ENCODE data around the gene CEBPA. TPM values are rescaled to one million over a fixed set of nuclear protein-coding genes. Genes with fewer than 3 reads are reported as not detected.
A peak's percentile ranks its signal among the peaks of the same experiment; 100 is the strongest.

CEBPA gene
- total RNA-seq, 2 donors from 2014 or later = 0.82 to 1.0 TPM

DNA sequence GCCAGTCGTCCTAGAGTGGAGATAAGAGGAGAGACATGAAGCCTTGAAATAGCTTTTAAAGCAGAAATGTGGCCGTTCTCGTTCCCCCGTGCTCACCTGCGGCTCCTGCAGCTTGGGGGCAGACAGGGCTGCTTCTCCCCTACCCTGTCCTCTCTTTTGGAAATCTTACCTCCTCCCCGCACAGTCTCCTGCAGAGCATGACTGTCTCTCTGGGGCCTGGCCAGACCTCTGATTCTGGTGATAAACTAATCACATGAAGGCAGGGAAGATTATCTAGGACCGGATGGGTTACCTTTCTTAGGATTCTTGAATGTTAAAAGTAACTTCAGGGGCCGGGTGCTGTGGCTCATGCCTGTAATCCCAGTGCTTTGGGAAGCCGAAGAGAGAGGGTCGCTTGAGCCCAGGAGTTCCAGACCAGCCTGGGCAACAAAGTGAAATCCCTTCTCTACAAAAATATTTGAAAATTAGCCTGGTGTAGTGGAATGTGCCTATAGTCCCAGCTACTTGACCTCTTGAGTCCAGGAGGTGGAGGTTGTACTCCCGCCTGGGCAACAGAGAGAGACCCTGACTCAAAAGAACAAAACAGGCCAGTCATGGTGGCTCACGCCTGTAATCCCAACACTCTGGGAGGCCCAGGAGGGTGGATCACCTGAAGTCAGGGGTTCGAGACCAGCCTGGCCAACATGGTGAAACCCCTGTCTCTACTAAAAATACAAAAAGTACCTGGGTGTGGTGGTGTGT is 8.1 kb downstream of the CEBPA start:
- Mint-ChIP-seq H3K9me3 (peaks cover 0 to 2% of the 10 kb centered on the region in 2 donors), H3K4me3 (no peak overlapping the region), H3K27ac (no peak overlapping the region), H3K36me3 (ENCODE audit: insufficient read depth in 2 of 2) (peaks cover 0 to 2% of the 10 kb centered on the region in 2 donors), H3K4me1 (ENCODE audit: low read depth) (peaks cover 5% of the 10 kb centered on the region), H3K27me3 (ENCODE audit: low read depth) (peaks cover 31% of the 10 kb centered on the region)
- no peak for DNase-seq
- ATAC-seq (replicated peaks in 1 of 2) = no peak

DNA sequence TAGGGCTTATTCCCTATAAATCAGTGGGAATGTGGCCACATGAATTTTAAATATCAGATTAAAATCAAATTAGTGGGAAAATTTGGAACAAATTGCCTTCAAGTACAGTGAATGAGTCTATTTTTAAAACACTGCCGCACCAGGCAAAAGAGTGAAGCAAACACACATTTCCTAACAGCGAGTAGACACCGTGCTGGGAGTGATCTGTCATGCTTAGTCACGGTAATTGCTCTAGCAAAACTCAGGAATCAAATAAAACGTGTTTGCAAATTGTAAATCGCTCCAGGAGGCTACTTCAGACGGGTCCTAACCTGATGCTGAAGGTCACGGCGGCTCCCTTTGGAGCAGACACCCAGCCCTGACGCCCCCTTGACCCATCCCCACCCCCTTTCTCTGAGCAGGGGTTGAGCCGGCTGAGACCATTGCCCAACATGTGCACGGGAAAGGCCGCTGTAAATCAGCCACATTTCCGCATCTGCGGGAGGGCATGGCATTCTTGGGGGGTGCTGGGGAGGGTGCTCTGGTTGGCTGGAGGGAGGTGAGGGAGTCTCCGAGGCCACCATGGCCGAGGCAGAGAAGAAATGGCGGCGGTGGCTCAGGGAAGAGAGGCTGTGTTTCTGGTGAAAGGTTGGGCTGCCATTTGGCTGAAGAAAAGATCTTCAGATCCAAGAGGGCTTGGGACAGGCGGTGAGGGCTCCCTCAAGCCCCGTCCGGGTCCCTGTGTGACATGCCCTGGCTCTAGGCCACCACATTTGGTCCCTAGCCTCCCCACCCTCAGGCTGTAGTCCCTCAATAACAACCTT is 8.9 kb downstream of the CEBPA start:
- Mint-ChIP-seq H3K27me3 (ENCODE audit: low read depth) (peaks cover 31% of the 10 kb centered on the region), H3K4me1 (ENCODE audit: low read depth) (peaks cover 5% of the 10 kb centered on the region), H3K36me3 (ENCODE audit: insufficient read depth in 2 of 2) (peaks cover 0 to 6% of the 10 kb centered on the region in 2 donors), H3K9me3 (peaks cover 5 to 7% of the 10 kb centered on the region in 2 donors), H3K4me3 (no peak overlapping the region), H3K27ac (no peak overlapping the region)
- no peak for DNase-seq
- ATAC-seq (replicated peaks in 1 of 2) = no peak

DNA sequence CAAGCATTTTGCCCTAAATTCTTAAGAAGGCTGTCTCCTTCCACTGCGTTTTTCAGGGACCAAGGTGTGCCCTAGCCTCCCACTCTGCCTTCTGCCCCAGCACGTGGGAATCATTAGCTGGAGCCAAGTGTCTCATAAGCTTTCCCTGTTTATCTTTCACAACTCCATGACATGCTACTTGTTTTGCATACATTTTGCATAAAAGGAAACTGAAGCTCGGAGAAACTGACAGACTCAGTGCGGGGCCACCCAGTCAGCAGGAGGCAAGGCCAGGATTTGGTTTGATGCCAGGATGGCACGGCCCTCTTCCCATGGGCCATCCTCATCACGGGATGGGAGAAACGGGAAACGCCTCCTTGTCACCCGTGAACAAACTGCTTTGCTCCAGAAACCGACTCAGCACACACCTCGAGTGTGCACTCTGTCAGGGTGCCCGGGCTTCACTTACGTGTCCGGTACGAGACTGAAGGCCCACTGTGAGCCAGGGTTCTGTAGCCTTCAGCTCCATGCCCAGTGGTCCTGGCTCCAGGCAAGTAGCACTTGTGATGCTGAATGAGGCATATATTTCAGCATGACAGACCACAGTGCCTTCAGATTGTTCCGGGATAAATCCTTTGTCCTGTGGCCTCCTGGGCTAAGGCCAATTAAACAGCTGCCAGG is 9.6 kb downstream of the CEBPA start:
- DNase-seq (no peak), ATAC-seq (replicated peaks in 1 of 2) (no peak)
- peaks cover 5% of the 10 kb centered on the region for H3K4me1 Mint-ChIP-seq (ENCODE audit: low read depth)
- H3K27ac Mint-ChIP-seq = no peak overlapping the region
- H3K4me3 Mint-ChIP-seq = no peak overlapping the region
- peaks cover 6 to 9% of the 10 kb centered on the region in 2 donors for H3K36me3 Mint-ChIP-seq (ENCODE audit: insufficient read depth in 2 of 2)
- H3K9me3 Mint-ChIP-seq = peaks cover 10 to 13% of the 10 kb centered on the region in 2 donors
- H3K27me3 Mint-ChIP-seq (ENCODE audit: low read depth) = peaks cover 38% of the 10 kb centered on the region

DNA sequence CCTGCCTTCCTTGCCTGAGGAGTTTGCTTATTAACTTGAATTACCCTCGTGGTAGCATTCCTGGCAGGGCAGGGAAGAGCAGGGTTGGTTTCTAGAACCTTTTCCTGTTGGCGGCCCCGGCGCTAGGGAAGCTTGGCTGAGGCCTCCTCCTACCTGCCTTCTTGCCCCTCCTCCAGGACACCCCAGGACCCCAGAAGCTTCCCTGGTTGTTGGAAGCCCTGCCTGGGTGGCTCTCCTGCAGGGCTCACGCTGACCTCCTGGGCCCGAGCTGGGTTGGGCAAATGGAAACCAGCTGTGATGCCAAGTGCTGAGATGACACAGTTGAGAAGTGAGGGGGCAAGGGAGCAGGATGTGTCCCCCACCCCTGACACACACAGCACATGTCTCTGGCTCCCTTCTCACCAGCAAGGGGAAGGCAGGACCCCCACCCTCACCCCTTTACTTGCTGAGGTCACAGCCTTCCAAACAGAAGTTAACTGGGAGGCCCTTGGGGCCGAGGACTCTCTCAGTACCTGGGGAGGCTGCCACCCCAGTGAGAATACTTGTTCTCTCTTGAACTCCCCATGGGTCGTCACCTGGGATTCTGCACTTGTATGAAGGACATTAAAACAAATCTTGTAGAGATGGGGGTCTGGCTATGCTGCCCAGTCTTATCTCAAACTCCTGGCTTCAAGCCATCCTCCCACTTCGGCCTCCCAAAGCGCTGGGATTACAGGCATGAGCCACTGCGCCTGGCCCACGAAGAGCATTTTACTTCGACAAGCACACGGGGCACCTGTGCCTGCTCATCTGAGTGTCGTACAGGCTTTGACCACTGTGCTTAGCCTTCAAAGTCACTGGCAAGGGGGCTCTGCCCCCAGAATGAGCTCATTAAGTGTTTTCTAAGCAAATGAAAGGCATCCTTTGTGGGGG is 10.5 kb downstream of the CEBPA start:
- H3K36me3 Mint-ChIP-seq (ENCODE audit: insufficient read depth in 2 of 2) = peaks cover 7 to 9% of the 10 kb centered on the region in 2 donors
- H3K27me3 Mint-ChIP-seq (ENCODE audit: low read depth) = peaks cover 36% of the 10 kb centered on the region
- ATAC-seq (replicated peaks in 1 of 2) (no peak), DNase-seq (no peak)
- H3K4me3 Mint-ChIP-seq = no peak overlapping the region
- peaks cover 10 to 16% of the 10 kb centered on the region in 2 donors for H3K9me3 Mint-ChIP-seq
- peaks cover 6% of the 10 kb centered on the region for H3K4me1 Mint-ChIP-seq (ENCODE audit: low read depth)
- H3K27ac Mint-ChIP-seq = no peak overlapping the region

DNA sequence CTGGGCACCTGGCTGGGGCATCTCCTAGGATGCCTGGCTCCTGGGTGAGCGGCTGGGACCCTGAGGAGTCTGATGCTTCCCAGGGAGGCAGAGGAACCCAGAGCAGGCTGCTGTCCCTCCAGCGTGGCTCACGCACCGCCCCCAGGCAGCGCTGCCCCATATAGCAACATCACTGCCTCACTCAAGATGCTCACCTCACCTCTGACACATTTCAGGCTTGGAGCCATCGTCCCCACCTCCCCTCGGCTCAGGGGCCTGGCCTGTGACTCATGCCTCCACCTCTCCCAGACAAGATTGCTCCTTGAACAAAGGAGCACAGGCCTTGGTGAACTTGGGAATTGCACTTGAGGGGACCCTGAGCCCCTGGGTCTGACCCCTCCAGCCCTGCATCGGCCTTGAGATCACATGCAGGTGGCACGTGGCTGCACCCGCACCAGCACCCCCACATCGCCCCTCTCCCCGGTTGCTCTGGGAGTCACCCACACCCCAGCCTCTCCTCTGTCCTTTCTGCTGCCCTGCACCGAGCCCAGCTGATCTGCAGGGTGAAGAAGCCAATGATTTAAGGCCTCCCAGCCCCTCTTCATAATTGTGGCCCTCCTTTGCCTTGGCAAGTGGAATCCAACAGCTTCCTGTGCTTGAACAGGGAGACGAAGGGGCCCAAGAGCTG is 11.2 kb downstream of the CEBPA start:
- ATAC-seq (replicated peaks in 1 of 2) = no peak
- H3K27ac Mint-ChIP-seq = no peak overlapping the region
- peaks cover 7 to 9% of the 10 kb centered on the region in 2 donors for H3K36me3 Mint-ChIP-seq (ENCODE audit: insufficient read depth in 2 of 2)
- peaks cover 10 to 16% of the 10 kb centered on the region in 2 donors for H3K9me3 Mint-ChIP-seq
- H3K27me3 Mint-ChIP-seq (ENCODE audit: low read depth) = peaks cover 43% of the 10 kb centered on the region
- peaks cover 10% of the 10 kb centered on the region for H3K4me1 Mint-ChIP-seq (ENCODE audit: low read depth)
- H3K4me3 Mint-ChIP-seq = no peak overlapping the region
- no peak for DNase-seq

DNA sequence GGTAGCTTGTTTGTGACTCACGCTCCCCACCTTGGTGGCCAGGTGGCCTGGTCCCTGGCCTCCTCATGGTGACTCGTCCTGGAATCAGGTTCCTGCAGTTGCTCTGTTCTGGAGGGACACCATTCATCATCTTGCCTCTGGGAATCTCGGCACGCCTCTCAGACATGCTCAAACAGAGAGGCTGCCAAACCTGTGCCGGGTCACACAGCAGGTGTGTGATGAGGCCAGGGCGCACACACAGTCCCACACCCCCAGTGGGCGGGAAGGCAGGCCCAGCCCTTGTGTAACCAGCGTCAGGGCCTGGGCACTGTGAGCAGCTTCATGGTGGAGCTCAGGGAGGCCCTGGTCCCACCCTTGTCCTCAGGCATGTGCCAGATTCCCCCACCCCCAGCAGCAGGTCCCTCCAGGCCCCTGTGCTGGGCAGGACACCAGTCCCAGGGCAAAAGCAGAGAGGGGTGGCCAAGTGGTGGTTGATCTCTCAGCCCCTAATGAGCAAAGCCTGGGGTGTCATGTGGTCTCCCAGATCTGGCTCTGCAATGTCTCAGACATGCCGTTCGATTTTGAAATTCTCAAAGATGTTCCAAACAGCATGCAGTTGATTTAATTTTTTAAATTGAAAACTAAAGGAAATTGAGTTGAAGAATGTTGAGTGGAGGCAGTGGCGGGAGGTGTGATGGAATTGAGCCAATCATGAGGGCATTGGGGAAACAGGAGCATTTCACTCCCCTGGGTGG is 12.1 kb downstream of the CEBPA start:
- Mint-ChIP-seq H3K36me3 (ENCODE audit: insufficient read depth in 2 of 2) (peaks cover 7 to 9% of the 10 kb centered on the region in 2 donors), H3K4me3 (no peak overlapping the region), H3K9me3 (peaks cover 10 to 16% of the 10 kb centered on the region in 2 donors), H3K27ac (no peak overlapping the region), H3K27me3 (ENCODE audit: low read depth) (peaks cover 43% of the 10 kb centered on the region), H3K4me1 (ENCODE audit: low read depth) (peaks cover 10% of the 10 kb centered on the region)
- no peak for DNase-seq
- ATAC-seq (replicated peaks in 1 of 2) = no peak

DNA sequence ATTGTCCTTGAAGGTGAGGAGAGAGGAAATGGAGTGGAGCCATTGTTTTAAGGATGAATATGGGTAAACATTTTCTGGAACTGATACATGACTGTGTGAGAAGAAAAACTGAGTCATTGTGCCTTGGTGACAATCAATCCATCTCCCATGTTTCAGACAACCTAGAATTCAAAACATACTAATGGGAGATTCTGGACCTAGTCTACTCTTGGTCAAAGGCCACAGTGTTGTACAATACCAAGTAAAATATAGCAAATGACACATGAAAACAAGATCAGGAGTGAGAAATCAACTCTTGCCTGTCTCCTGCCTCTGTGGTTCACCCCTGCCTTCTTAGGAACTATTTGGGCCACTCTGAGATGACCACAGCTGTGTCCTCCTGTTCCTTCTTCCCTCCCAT is 13.1 kb downstream of the CEBPA start:
- DNase-seq = no peak
- no peak overlapping the region for H3K4me3 Mint-ChIP-seq
- H3K4me1 Mint-ChIP-seq (ENCODE audit: low read depth) = peaks cover 10% of the 10 kb centered on the region
- ATAC-seq (replicated peaks in 1 of 2) = no peak
- H3K27me3 Mint-ChIP-seq (ENCODE audit: low read depth) = peaks cover 46% of the 10 kb centered on the region
- H3K36me3 Mint-ChIP-seq (ENCODE audit: insufficient read depth in 2 of 2) = peaks cover 7 to 9% of the 10 kb centered on the region in 2 donors
- peaks cover 10 to 16% of the 10 kb centered on the region in 2 donors for H3K9me3 Mint-ChIP-seq
- no peak overlapping the region for H3K27ac Mint-ChIP-seq

DNA sequence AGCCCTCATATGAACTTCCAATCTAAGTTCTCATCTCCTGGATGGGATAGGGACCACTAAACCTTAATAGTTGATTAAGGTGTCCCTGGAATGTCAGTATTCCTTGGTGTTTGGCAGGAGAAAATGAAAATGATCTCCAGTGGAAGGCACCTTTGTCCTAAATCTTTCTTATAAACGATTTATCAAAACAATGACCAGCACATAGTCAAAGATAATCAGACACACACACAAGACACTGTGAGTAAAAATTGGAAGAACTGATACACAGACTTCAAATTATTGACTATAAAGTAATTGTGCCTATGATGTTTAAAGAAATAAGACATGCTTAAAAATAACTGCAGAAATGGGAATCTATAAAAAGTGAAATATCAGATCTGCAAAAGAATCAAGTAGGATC is 13.7 kb downstream of the CEBPA start:
- peaks cover 10 to 16% of the 10 kb centered on the region in 2 donors for H3K9me3 Mint-ChIP-seq
- H3K4me1 Mint-ChIP-seq (ENCODE audit: low read depth) = peaks cover 9% of the 10 kb centered on the region
- H3K27me3 Mint-ChIP-seq (ENCODE audit: low read depth) = peaks cover 50% of the 10 kb centered on the region
- no peak for ATAC-seq (replicated peaks in 1 of 2)
- no peak overlapping the region for H3K27ac Mint-ChIP-seq
- peaks cover 7 to 9% of the 10 kb centered on the region in 2 donors for H3K36me3 Mint-ChIP-seq (ENCODE audit: insufficient read depth in 2 of 2)
- H3K4me3 Mint-ChIP-seq = no peak overlapping the region
- no peak for DNase-seq

DNA sequence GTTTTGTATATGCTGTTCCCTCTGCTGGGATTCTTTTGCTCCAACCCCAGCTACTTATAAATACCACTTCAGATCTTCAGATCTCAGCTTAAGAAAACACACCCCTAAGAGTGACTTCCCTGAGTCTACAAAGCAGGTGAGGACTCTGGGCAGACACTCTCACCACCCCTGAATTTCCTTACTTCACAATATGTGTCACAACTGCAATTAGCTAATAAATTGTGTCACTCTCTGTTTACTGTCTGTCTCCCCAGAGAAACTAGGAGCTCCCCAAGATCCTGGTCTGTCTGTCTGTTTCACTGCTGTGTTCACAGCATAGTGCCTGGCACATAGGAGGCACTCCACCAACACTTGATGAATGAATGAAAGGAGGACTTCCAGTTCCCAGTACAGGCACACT is 14.4 kb downstream of the CEBPA start:
- ATAC-seq (replicated peaks in 1 of 2) (no peak), DNase-seq (no peak)
- Mint-ChIP-seq H3K27ac (no peak overlapping the region), H3K4me3 (no peak overlapping the region), H3K9me3 (peaks cover 10 to 16% of the 10 kb centered on the region in 2 donors), H3K27me3 (ENCODE audit: low read depth) (peaks cover 44% of the 10 kb centered on the region), H3K4me1 (ENCODE audit: low read depth) (peaks cover 5% of the 10 kb centered on the region), H3K36me3 (ENCODE audit: insufficient read depth in 2 of 2) (peaks cover 7 to 9% of the 10 kb centered on the region in 2 donors)

DNA sequence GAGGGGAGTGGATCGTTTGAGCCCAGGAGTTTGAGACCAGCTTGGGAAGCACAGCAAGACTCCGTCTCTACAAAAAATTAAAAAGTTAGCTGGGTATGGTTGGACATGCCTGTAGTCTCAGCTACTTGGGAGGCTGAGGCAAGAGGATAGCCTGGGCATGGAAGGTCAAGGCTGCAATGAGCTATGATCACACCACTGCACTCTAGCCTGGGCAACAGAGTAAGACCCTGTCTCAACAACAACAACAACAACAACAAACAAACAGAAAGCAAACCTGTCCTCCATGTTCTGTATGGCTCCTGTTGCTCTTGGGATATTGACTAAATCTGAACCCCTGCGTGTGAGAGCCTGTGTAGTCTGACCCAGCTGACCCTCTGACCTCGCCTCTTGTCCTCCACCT is 14.9 kb downstream of the CEBPA start:
- DNase-seq (no peak), ATAC-seq (replicated peaks in 1 of 2) (no peak)
- peaks cover 10 to 16% of the 10 kb centered on the region in 2 donors for H3K9me3 Mint-ChIP-seq
- no peak overlapping the region for H3K27ac Mint-ChIP-seq
- peaks cover 7 to 9% of the 10 kb centered on the region in 2 donors for H3K36me3 Mint-ChIP-seq (ENCODE audit: insufficient read depth in 2 of 2)
- H3K27me3 Mint-ChIP-seq (ENCODE audit: low read depth) = peaks cover 39% of the 10 kb centered on the region
- H3K4me1 Mint-ChIP-seq (ENCODE audit: low read depth) = peaks cover 5% of the 10 kb centered on the region
- no peak overlapping the region for H3K4me3 Mint-ChIP-seq

DNA sequence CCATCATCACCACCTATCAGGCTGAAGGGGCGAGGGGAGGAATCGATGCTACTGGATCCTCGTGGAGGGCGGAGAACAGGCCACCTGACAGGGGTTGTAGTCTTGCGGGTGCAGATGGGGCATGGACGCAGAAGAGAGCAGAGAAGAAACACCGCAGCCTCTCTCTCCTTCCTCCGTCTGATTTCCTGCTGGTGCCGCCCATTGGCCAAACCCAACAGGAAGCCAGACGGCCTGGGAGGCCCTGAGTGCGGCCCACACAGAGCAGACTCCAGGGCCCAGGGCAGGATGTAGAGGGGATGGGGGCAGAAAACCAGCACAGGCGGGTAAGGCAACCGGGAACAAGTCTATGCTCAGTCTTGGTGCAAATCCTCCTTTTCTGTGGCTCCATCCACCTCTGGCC is 15.4 kb downstream of the CEBPA start:
- Mint-ChIP-seq H3K4me3 (no peak overlapping the region), H3K27ac (no peak overlapping the region), H3K27me3 (ENCODE audit: low read depth) (peaks cover 39% of the 10 kb centered on the region), H3K9me3 (peaks cover 10 to 16% of the 10 kb centered on the region in 2 donors), H3K36me3 (ENCODE audit: insufficient read depth in 2 of 2) (peaks cover 7 to 9% of the 10 kb centered on the region in 2 donors), H3K4me1 (ENCODE audit: low read depth) (peaks cover 5% of the 10 kb centered on the region)
- no peak for DNase-seq
- peak; percentile 25 to 62 for ATAC-seq (replicated peaks in 1 of 2)

All from activated T-cell treated with anti-CD3 and anti-CD28 coated beads, Interleukin-2, amount 50 U/mL, for 72 hours (primary cell).